ENCODE data around the gene SDCCAG8.

SDCCAG8 gene

DNA sequence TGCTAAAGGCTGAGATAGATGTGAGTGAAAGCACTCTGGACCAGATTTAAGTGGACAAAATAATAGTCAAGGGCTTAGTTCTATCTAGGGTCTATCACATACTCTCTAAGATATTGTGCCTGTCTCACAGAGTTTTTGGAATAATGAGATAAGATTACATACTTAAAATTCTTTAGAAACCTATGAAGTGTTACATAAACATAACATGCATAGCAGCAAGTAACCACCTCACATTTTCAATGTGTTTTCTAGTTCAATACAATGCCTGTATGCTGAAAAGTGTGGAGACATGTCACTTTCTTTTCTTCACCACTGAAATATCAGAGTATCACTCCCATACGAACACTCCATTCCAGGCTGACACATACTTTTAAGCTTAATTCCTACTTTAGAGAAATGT lies 16.2 kb downstream of the SDCCAG8 start:
- no peak overlapping the region for H3K9ac ChIP-seq (ENCODE audit: low read length)
- H3K4me1 ChIP-seq (ENCODE audit: control insufficient read depth, insufficient read depth, low read length), result no peaks in the 10 kb centered on the region
- H3K27me3 ChIP-seq (ENCODE audit: control insufficient read depth, insufficient read depth, low read length), result no peaks in the 10 kb centered on the region
- no peaks in the 10 kb centered on the region for H3K36me3 ChIP-seq (ENCODE audit: control insufficient read depth, insufficient read depth, low read length)
- H3K9me3 ChIP-seq (ENCODE audit: control insufficient read depth, low read length), result no peaks in the 10 kb centered on the region
- H3K4me3 ChIP-seq (ENCODE audit: low read length), result no peak overlapping the region

- H3K27me3 ChIP-seq (ENCODE audit: control insufficient read depth, insufficient read depth, low read length), result no peaks in the 10 kb centered on the region
- H3K9me3 ChIP-seq (ENCODE audit: control insufficient read depth, low read length), result no peaks in the 10 kb centered on the region
- no peaks in the 10 kb centered on the region for H3K4me1 ChIP-seq (ENCODE audit: control insufficient read depth, insufficient read depth, low read length)
- no peak overlapping the region for H3K9ac ChIP-seq (ENCODE audit: low read length)
- H3K36me3 ChIP-seq (ENCODE audit: control insufficient read depth, insufficient read depth, low read length), result no peaks in the 10 kb centered on the region
- H3K4me3 ChIP-seq (ENCODE audit: low read length), result no peak overlapping the region
Measured at GRCh38 chr1:243272401-243272800, 16.6 kb downstream of the SDCCAG8 start.

DNA sequence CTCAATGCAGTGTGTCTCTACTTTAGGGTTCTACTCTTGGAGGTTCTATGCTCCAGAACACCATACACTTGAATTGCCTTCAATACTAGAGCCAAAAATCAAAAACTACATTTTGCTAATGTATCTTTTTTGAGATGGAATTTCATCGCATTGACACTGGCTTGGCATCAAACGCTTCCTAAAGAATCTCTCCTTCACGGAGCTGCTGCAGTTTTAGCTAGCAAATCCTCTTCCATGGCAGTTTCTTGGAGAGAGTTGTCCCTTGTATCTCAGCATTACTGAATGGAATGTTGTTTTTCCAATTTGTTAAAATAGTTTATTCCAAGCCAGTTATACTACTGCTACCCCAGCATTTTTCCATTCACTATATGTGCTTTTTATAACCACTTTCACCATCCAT lies 17.7 kb downstream of the SDCCAG8 start:
- H3K27me3 ChIP-seq (ENCODE audit: control insufficient read depth, insufficient read depth, low read length), result no peaks in the 10 kb centered on the region
- no peaks in the 10 kb centered on the region for H3K4me1 ChIP-seq (ENCODE audit: control insufficient read depth, insufficient read depth, low read length)
- H3K36me3 ChIP-seq (ENCODE audit: control insufficient read depth, insufficient read depth, low read length), result no peaks in the 10 kb centered on the region
- no peak overlapping the region for H3K4me3 ChIP-seq (ENCODE audit: low read length)
- H3K9ac ChIP-seq (ENCODE audit: low read length), result no peak overlapping the region
- no peaks in the 10 kb centered on the region for H3K9me3 ChIP-seq (ENCODE audit: control insufficient read depth, low read length)

GRCh38 chr1:243273945-243274344 lies 18.1 kb downstream of the SDCCAG8 start:
- Histone ChIP-seq H3K4me1 (ENCODE audit: control insufficient read depth, insufficient read depth, low read length) (no peaks in the 10 kb centered on the region), H3K9ac (ENCODE audit: low read length) (no peak overlapping the region), H3K4me3 (ENCODE audit: low read length) (no peak overlapping the region), H3K27me3 (ENCODE audit: control insufficient read depth, insufficient read depth, low read length) (no peaks in the 10 kb centered on the region), H3K36me3 (ENCODE audit: control insufficient read depth, insufficient read depth, low read length) (no peaks in the 10 kb centered on the region), H3K9me3 (ENCODE audit: control insufficient read depth, low read length) (no peaks in the 10 kb centered on the region)

DNA sequence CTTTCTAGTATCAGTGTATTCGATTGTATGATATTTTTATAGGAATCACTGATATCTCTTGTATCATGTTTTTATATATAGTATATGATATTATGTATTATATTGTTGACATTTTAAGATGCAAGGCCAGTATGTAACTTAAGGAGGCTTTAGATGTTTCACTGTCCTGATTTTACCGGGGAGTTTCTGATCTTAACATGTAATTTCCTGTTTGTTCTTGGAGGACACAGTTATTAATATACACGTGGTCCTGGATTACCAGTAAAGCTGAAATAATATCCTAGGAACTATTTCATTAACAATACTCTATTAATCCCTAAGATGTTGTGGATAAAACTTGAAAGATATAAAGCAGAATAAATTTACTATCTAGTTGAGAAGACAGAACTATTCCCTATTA lies 19.5 kb downstream of the SDCCAG8 start:
- H3K4me1 ChIP-seq (ENCODE audit: control insufficient read depth, insufficient read depth, low read length), result no peaks in the 10 kb centered on the region
- no peaks in the 10 kb centered on the region for H3K9me3 ChIP-seq (ENCODE audit: control insufficient read depth, low read length)
- H3K4me3 ChIP-seq (ENCODE audit: low read length), result no peak overlapping the region
- H3K9ac ChIP-seq (ENCODE audit: low read length), result no peak overlapping the region
- no peaks in the 10 kb centered on the region for H3K27me3 ChIP-seq (ENCODE audit: control insufficient read depth, insufficient read depth, low read length)
- no peaks in the 10 kb centered on the region for H3K36me3 ChIP-seq (ENCODE audit: control insufficient read depth, insufficient read depth, low read length)

DNA sequence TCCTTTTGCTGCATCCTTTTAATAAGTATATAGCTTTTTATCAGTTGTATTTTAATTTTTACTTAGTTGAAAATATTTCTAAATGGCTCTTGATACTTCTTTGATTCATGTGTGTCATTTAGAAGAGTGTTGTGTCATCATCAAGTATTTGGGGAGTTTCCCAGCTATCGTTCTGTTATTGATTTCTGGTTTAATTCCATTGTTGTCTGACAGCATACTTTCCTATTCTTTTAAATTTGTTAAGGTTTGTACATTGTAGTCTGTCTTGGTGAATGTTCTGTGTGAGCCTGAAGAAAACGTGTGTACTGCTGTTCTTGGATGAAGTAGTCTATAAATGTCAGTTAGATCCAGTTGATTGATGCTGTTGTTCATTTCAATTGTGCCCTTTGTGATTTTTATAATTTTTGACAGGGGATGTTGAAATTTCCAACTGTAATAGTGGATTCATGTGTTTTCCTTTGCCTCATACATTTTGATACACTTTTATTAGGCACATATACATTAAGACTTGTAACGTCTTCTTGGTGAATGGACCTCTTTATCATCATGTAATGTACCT lies 24.8 kb downstream of the SDCCAG8 start:
- Histone ChIP-seq H3K4me3 (ENCODE audit: low read length) (no peak overlapping the region), H3K9me3 (ENCODE audit: control insufficient read depth, low read length) (no peaks in the 10 kb centered on the region), H3K9ac (ENCODE audit: low read length) (no peak overlapping the region), H3K36me3 (ENCODE audit: control insufficient read depth, insufficient read depth, low read length) (no peaks in the 10 kb centered on the region), H3K27me3 (ENCODE audit: control insufficient read depth, insufficient read depth, low read length) (no peaks in the 10 kb centered on the region), H3K4me1 (ENCODE audit: control insufficient read depth, insufficient read depth, low read length) (no peaks in the 10 kb centered on the region)

GRCh38 chr1:243281672-243282071 lies 25.8 kb downstream of the SDCCAG8 start:
- H3K27me3 ChIP-seq (ENCODE audit: control insufficient read depth, insufficient read depth, low read length), result no peaks in the 10 kb centered on the region
- H3K4me1 ChIP-seq (ENCODE audit: control insufficient read depth, insufficient read depth, low read length), result no peaks in the 10 kb centered on the region
- H3K9ac ChIP-seq (ENCODE audit: low read length), result no peak overlapping the region
- H3K36me3 ChIP-seq (ENCODE audit: control insufficient read depth, insufficient read depth, low read length), result no peaks in the 10 kb centered on the region
- H3K4me3 ChIP-seq (ENCODE audit: low read length), result no peak overlapping the region
- no peaks in the 10 kb centered on the region for H3K9me3 ChIP-seq (ENCODE audit: control insufficient read depth, low read length)

- Histone ChIP-seq H3K36me3 (ENCODE audit: control insufficient read depth, insufficient read depth, low read length) (no peaks in the 10 kb centered on the region), H3K4me1 (ENCODE audit: control insufficient read depth, insufficient read depth, low read length) (no peaks in the 10 kb centered on the region), H3K9me3 (ENCODE audit: control insufficient read depth, low read length) (no peaks in the 10 kb centered on the region), H3K27me3 (ENCODE audit: control insufficient read depth, insufficient read depth, low read length) (no peaks in the 10 kb centered on the region), H3K4me3 (ENCODE audit: low read length) (no peak overlapping the region), H3K9ac (ENCODE audit: low read length) (no peak overlapping the region)
Measured at GRCh38 chr1:243286409-243287122, 30.7 kb downstream of the SDCCAG8 start.

DNA sequence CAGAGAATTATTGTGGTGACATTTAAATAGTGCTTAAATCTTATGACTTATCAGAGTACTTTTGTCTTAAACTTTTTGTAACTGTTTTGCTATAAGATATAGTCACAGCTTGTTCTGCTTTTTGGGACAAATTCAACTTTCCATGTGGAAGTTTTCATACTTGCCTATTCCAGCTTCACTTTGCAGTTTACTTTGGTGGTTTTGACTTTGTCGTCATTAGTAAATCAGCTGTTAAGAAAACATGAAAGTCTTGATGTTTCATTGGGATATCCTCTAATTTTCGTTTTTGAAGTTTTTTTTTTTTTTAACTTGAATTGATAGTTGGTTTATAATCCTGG lies 31.3 kb downstream of the SDCCAG8 start:
- no peaks in the 10 kb centered on the region for H3K27me3 ChIP-seq (ENCODE audit: control insufficient read depth, insufficient read depth, low read length)
- H3K9me3 ChIP-seq (ENCODE audit: control insufficient read depth, low read length), result no peaks in the 10 kb centered on the region
- no peaks in the 10 kb centered on the region for H3K4me1 ChIP-seq (ENCODE audit: control insufficient read depth, insufficient read depth, low read length)
- no peak overlapping the region for H3K4me3 ChIP-seq (ENCODE audit: low read length)
- H3K36me3 ChIP-seq (ENCODE audit: control insufficient read depth, insufficient read depth, low read length), result no peaks in the 10 kb centered on the region
- no peak overlapping the region for H3K9ac ChIP-seq (ENCODE audit: low read length)

DNA sequence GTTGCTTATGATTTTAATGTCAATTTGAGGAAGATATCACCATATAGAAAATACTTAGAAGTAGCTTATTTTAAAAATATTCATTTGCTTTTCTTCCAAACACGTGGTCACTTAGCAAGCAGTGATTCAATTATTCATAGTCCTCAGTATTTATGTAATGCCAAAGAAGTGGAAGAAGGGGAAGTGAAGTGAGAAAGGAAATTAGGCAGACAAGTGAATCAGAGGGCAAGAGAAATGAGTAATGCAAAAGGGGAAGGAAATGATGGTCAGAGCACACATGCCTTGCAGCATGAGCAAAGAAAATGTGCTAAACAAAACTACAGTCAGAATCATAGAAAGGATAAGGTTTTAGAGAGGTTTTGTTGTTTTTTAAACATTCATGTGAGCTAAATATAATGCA lies 31.8 kb downstream of the SDCCAG8 start:
- Histone ChIP-seq H3K27me3 (ENCODE audit: control insufficient read depth, insufficient read depth, low read length) (no peaks in the 10 kb centered on the region), H3K9me3 (ENCODE audit: control insufficient read depth, low read length) (no peaks in the 10 kb centered on the region), H3K4me1 (ENCODE audit: control insufficient read depth, insufficient read depth, low read length) (no peaks in the 10 kb centered on the region), H3K36me3 (ENCODE audit: control insufficient read depth, insufficient read depth, low read length) (no peaks in the 10 kb centered on the region), H3K9ac (ENCODE audit: low read length) (no peak overlapping the region), H3K4me3 (ENCODE audit: low read length) (no peak overlapping the region)

- H3K9ac ChIP-seq (ENCODE audit: low read length), result no peak overlapping the region
- no peaks in the 10 kb centered on the region for H3K9me3 ChIP-seq (ENCODE audit: control insufficient read depth, low read length)
- no peaks in the 10 kb centered on the region for H3K36me3 ChIP-seq (ENCODE audit: control insufficient read depth, insufficient read depth, low read length)
- H3K4me1 ChIP-seq (ENCODE audit: control insufficient read depth, insufficient read depth, low read length), result no peaks in the 10 kb centered on the region
- H3K27me3 ChIP-seq (ENCODE audit: control insufficient read depth, insufficient read depth, low read length), result no peaks in the 10 kb centered on the region
- no peak overlapping the region for H3K4me3 ChIP-seq (ENCODE audit: low read length)
Measured at GRCh38 chr1:243288062-243288461, 32.2 kb downstream of the SDCCAG8 start.

- H3K9ac ChIP-seq (ENCODE audit: low read length), result no peak overlapping the region
- H3K4me3 ChIP-seq (ENCODE audit: low read length), result no peak overlapping the region
- H3K9me3 ChIP-seq (ENCODE audit: control insufficient read depth, low read length), result no peaks in the 10 kb centered on the region
- no peaks in the 10 kb centered on the region for H3K4me1 ChIP-seq (ENCODE audit: control insufficient read depth, insufficient read depth, low read length)
- no peaks in the 10 kb centered on the region for H3K27me3 ChIP-seq (ENCODE audit: control insufficient read depth, insufficient read depth, low read length)
- no peaks in the 10 kb centered on the region for H3K36me3 ChIP-seq (ENCODE audit: control insufficient read depth, insufficient read depth, low read length)
Measured at GRCh38 chr1:243291292-243291691, 35.5 kb downstream of the SDCCAG8 start.

DNA sequence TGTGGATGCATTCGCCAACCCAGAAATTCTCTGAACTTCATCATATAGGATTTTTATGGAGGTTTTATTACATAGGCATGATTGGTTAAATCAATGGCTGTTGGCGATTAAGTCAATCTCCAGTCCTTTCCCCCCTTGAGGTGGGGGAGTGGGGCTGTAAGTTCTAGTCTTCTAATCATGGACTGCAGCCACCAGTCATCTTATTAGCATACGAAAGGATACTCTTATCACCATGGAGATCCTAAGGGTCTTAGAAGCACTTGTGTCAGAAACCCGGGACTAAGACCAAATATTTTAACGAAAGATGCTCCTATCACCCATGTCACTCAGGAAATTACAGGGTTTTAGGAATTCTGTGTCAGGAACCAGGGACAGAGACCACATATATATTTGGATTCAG lies 36.3 kb downstream of the SDCCAG8 start:
- H3K9me3 ChIP-seq (ENCODE audit: control insufficient read depth, low read length), result no peaks in the 10 kb centered on the region
- H3K4me1 ChIP-seq (ENCODE audit: control insufficient read depth, insufficient read depth, low read length), result no peaks in the 10 kb centered on the region
- no peaks in the 10 kb centered on the region for H3K36me3 ChIP-seq (ENCODE audit: control insufficient read depth, insufficient read depth, low read length)
- H3K4me3 ChIP-seq (ENCODE audit: low read length), result no peak overlapping the region
- no peak overlapping the region for H3K9ac ChIP-seq (ENCODE audit: low read length)
- H3K27me3 ChIP-seq (ENCODE audit: control insufficient read depth, insufficient read depth, low read length), result no peaks in the 10 kb centered on the region

Measured in mucosa of stomach (tissue), 1 donor.